ENCODE measurements around the gene RNU5B-1. TPM values are rescaled to one million over a fixed set of nuclear protein-coding genes. Genes with fewer than 3 reads are reported as not detected.

RNU5B-1 gene
- total and polyA plus RNA-seq, 7 donors = not detected

GRCh38 chr15:65333856-65334255, 29.4 kb downstream of the RNU5B-1 start:
- Histone ChIP-seq H3K27me3 (no peaks in the 10 kb centered on the region), H3K36me3 (no peaks in the 10 kb centered on the region), H3K27ac (no peak overlapping the region), H3K9me3 (no peaks in the 10 kb centered on the region), H3K4me3 (no peak overlapping the region), H3K4me1 (no peaks in the 10 kb centered on the region)
- WGBS, 2 donors = 80 to 85% methylated on average over 5 of the region's 5 CpGs
- DNase-seq = no peak
- intact Hi-C loops (cut with DNase I) = no loop called here
- TF ChIP-seq POLR2AphosphoS5 (IDR thresholded peaks at IDR 0.05) = no peak
- no peak for TF ChIP-seq POLR2A (IDR thresholded peaks at IDR 0.05)
- no peak for TF ChIP-seq EP300 (IDR thresholded peaks at IDR 0.05)
- no peak for TF ChIP-seq CTCF (IDR thresholded peaks at IDR 0.05)

GRCh38 chr15:65334586-65335231, 30.2 kb downstream of the RNU5B-1 start:
- Histone ChIP-seq H3K4me3 (no peak overlapping the region), H3K27me3 (no peaks in the 10 kb centered on the region), H3K9me3 (no peaks in the 10 kb centered on the region), H3K27ac (no peak overlapping the region), H3K4me1 (no peaks in the 10 kb centered on the region), H3K36me3 (no peaks in the 10 kb centered on the region)
- 67 to 72% methylated on average over 20 of the region's 20 CpGs for whole genome bisulfite sequencing, 2 donors
- intact Hi-C loops (cut with DNase I) = no loop called here
- TF ChIP-seq CTCF (IDR thresholded peaks at IDR 0.05) (no peak), POLR2A (IDR thresholded peaks at IDR 0.05) (no peak), POLR2AphosphoS5 (IDR thresholded peaks at IDR 0.05) (no peak)
- DNase-seq = no peak

GRCh38 chr15:65335278-65336055, 31.0 kb downstream of the RNU5B-1 start:
- 94% methylated on average over 19 of the region's 19 CpGs for WGBS, 2 donors
- H3K27me3 ChIP-seq = no peaks in the 10 kb centered on the region
- intact Hi-C loops (cut with DNase I) = no loop called here
- no peak for DNase-seq
- H3K4me1 ChIP-seq = no peaks in the 10 kb centered on the region
- no peak overlapping the region for H3K27ac ChIP-seq
- TF ChIP-seq POLR2A (IDR thresholded peaks at IDR 0.05) = no peak
- no peak for TF ChIP-seq POLR2AphosphoS5 (IDR thresholded peaks at IDR 0.05)
- TF ChIP-seq EP300 (IDR thresholded peaks at IDR 0.05) = no peak
- TF ChIP-seq CTCF (IDR thresholded peaks at IDR 0.05) = no peak
- H3K4me3 ChIP-seq = no peak overlapping the region
- H3K9me3 ChIP-seq = no peaks in the 10 kb centered on the region
- H3K36me3 ChIP-seq = no peaks in the 10 kb centered on the region

- WGBS, 2 donors = 75 to 82% methylated on average over 21 of the region's 21 CpGs
- DNase-seq = no peak
- no peaks in the 10 kb centered on the region for H3K4me1 ChIP-seq
- H3K27ac ChIP-seq = no peak overlapping the region
- no peaks in the 10 kb centered on the region for H3K27me3 ChIP-seq
- no peaks in the 10 kb centered on the region for H3K36me3 ChIP-seq
- intact Hi-C loops (cut with DNase I) = no loop called here
- no peak overlapping the region for H3K4me3 ChIP-seq
- no peak for TF ChIP-seq POLR2A (IDR thresholded peaks at IDR 0.05)
- TF ChIP-seq CTCF (IDR thresholded peaks at IDR 0.05) = no peak
- no peak for TF ChIP-seq POLR2AphosphoS5 (IDR thresholded peaks at IDR 0.05)
- TF ChIP-seq EP300 (IDR thresholded peaks at IDR 0.05) = no peak
- no peaks in the 10 kb centered on the region for H3K9me3 ChIP-seq
These were observed 32.3 kb downstream of the RNU5B-1 start for GRCh38 chr15:65336493-65337435.

All from sigmoid colon (tissue), 7 donors.